Measurements from ENCODE around the gene PLEKHH1. TPM values are rescaled to one million over a fixed set of nuclear protein-coding genes. Genes with fewer than 3 reads are reported as not detected.
"Not testable (repeated sequence)": the region's sequence is repeated elsewhere in the genome, so short reads cannot be mapped to it uniquely, and the experiment has no call there.

The PLEKHH1 gene
- polyA plus RNA-seq, 1 donor from 2014 or later, result 34.1 TPM

GRCh38 chr14:67541448-67542387 is 8.6 kb downstream of the PLEKHH1 start:
- no peak overlapping the region for H2AFZ ChIP-seq (ENCODE audit: low read depth, low read length)
- H3K4me2 ChIP-seq (ENCODE audit: low read length), result no peak overlapping the region

GRCh38 chr14:67542620-67543019 is 9.5 kb downstream of the PLEKHH1 start:
- not testable (repeated sequence) for H3K4me3 ChIP-seq (ENCODE audit: low read length)

More at GRCh38 chr14:67541448-67542387, 8.6 kb downstream of the PLEKHH1 start:
- no peaks in the 10 kb centered on the region for H3K79me2 ChIP-seq (replicated peaks; ENCODE audit: insufficient read depth, low read length)
- TF ChIP-seq TAF1 (IDR thresholded peaks at IDR 0.05; ENCODE audit: low read depth) (no peak), CTCF (IDR thresholded peaks at IDR 0.05; ENCODE audit: poor library complexity, severe bottlenecking) (no peak)
- no peak overlapping the region for H3K27ac ChIP-seq (ENCODE audit: low read length)
- no peaks in the 10 kb centered on the region for H3K9me2 ChIP-seq (ENCODE audit: insufficient read depth, low read length)
- no peaks in the 10 kb centered on the region for H3K27me3 ChIP-seq (ENCODE audit: insufficient read depth, low read depth, low read length)
- no peaks in the 10 kb centered on the region for H4K20me1 ChIP-seq (ENCODE audit: insufficient read depth)
- no peak overlapping the region for H3K9ac ChIP-seq (ENCODE audit: low read length)
- no peaks in the 10 kb centered on the region for H3F3A ChIP-seq (ENCODE audit: insufficient read depth, low read length, poor library complexity, severe bottlenecking)
- H3K9me3 ChIP-seq (ENCODE audit: low read length), result peaks cover 4% of the 10 kb centered on the region
- peaks cover 28% of the 10 kb centered on the region for H3K36me3 ChIP-seq (ENCODE audit: insufficient read depth, low read length)
- H3K4me3 ChIP-seq (ENCODE audit: low read length), result no peak overlapping the region

GRCh38 chr14:67544590-67544989 is 11.5 kb downstream of the PLEKHH1 start:
- no peak overlapping the region for H3K4me2 ChIP-seq (ENCODE audit: low read length)
- H3F3A ChIP-seq (ENCODE audit: insufficient read depth, low read length, poor library complexity, severe bottlenecking), result no peaks in the 10 kb centered on the region
- peaks cover 4% of the 10 kb centered on the region for H3K9me3 ChIP-seq (ENCODE audit: low read length)
- peaks cover 28% of the 10 kb centered on the region for H3K36me3 ChIP-seq (ENCODE audit: insufficient read depth, low read length)
- no peaks in the 10 kb centered on the region for H4K20me1 ChIP-seq (ENCODE audit: insufficient read depth)
- TF ChIP-seq TAF1 (IDR thresholded peaks at IDR 0.05; ENCODE audit: low read depth), result no peak
- no peak for TF ChIP-seq EZH2 (IDR thresholded peaks at IDR 0.05; ENCODE audit: borderline replicate concordance, insufficient read depth, low read length, poor library complexity, severe bottlenecking)
- no peak for TF ChIP-seq EP300 (conservative IDR thresholded peaks at IDR 0.05; ENCODE audit: poor library complexity, severe bottlenecking)
- no peak for TF ChIP-seq REST (IDR thresholded peaks at IDR 0.05; ENCODE audit: borderline replicate concordance)
- no peak for TF ChIP-seq RAD21 (conservative IDR thresholded peaks at IDR 0.05)
- TF ChIP-seq CTCF (IDR thresholded peaks at IDR 0.05; ENCODE audit: poor library complexity, severe bottlenecking), result no peak
- TF ChIP-seq MXI1 (conservative IDR thresholded peaks at IDR 0.05; ENCODE audit: poor library complexity, severe bottlenecking), result no peak
- no peak for TF ChIP-seq SMC3 (conservative IDR thresholded peaks at IDR 0.05; ENCODE audit: poor library complexity)
- no peak overlapping the region for H2AFZ ChIP-seq (ENCODE audit: low read depth, low read length)
- no peak overlapping the region for H3K4me3 ChIP-seq (ENCODE audit: low read length)
- H3K27me3 ChIP-seq (ENCODE audit: insufficient read depth, low read depth, low read length), result no peaks in the 10 kb centered on the region
- H3K79me2 ChIP-seq (replicated peaks; ENCODE audit: insufficient read depth, low read length), result no peaks in the 10 kb centered on the region
- H3K9me2 ChIP-seq (ENCODE audit: insufficient read depth, low read length), result no peaks in the 10 kb centered on the region
- H3K27ac ChIP-seq (ENCODE audit: low read length), result no peak overlapping the region
- no peak overlapping the region for H3K9ac ChIP-seq (ENCODE audit: low read length)

More at GRCh38 chr14:67542620-67543019, 9.5 kb downstream of the PLEKHH1 start:
- H3K27ac ChIP-seq (ENCODE audit: low read length); H3K79me2 ChIP-seq (replicated peaks; ENCODE audit: insufficient read depth, low read length); H3K27me3 ChIP-seq (ENCODE audit: insufficient read depth, low read depth, low read length); H3K9ac ChIP-seq (ENCODE audit: low read length); H3K4me2 ChIP-seq (ENCODE audit: low read length); H2AFZ ChIP-seq (ENCODE audit: low read depth, low read length); H3F3A ChIP-seq (ENCODE audit: insufficient read depth, low read length, poor library complexity, severe bottlenecking); H3K9me2 ChIP-seq (ENCODE audit: insufficient read depth, low read length); H3K9me3 ChIP-seq (ENCODE audit: low read length); H4K20me1 ChIP-seq (ENCODE audit: insufficient read depth): not testable (repeated sequence)
- H3K36me3 ChIP-seq (ENCODE audit: insufficient read depth, low read length), result peaks cover 28% of the 10 kb centered on the region

Data from neural cell (in vitro differentiated cells).